Measurements from ENCODE around the gene ARHGEF10L. TPM values are rescaled to one million over a fixed set of nuclear protein-coding genes. Genes with fewer than 3 reads are reported as not detected.

The ARHGEF10L gene
- total RNA-seq, 4 donors from 2014 or later: 72.7 to 177 (median 156) TPM

- no peak overlapping the region for H3K27ac ChIP-seq
Observed at GRCh38 chr1:17640393-17640792, 100.9 kb downstream of the ARHGEF10L start.

DNA sequence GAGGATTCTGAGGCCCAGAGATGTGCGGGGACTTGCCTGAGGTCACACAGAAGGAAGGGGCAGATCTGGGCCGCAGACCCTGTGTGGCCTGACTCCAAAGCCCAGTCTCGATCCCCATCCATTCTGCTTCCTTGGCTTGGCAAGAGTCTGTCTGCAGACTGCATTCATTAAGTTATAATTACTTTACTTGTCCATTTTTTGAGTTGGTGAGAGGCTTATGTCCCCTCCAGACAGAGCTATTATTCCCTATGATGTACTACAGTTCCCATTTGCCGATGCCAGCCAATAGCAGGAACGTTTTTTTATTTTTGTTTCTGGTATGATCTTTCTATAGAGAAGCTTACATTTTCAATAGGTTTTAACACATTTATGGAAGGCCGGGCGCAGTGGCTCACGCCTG lies 101.5 kb downstream of the ARHGEF10L start:
- no peaks in the 10 kb centered on the region for H3K9me3 ChIP-seq
- H3K4me1 ChIP-seq: no peaks in the 10 kb centered on the region
- peaks cover 0 to 74% (median 0%) of the 10 kb centered on the region in 3 donors for H3K36me3 ChIP-seq
- DNase-seq: no peak
- no peaks in the 10 kb centered on the region for H3K27me3 ChIP-seq
- no peak overlapping the region for H3K4me3 ChIP-seq
- H3K27ac ChIP-seq: no peak overlapping the region
- TF ChIP-seq POLR2A (IDR thresholded peaks at IDR 0.05): no peak
- TF ChIP-seq, protein P1, sequence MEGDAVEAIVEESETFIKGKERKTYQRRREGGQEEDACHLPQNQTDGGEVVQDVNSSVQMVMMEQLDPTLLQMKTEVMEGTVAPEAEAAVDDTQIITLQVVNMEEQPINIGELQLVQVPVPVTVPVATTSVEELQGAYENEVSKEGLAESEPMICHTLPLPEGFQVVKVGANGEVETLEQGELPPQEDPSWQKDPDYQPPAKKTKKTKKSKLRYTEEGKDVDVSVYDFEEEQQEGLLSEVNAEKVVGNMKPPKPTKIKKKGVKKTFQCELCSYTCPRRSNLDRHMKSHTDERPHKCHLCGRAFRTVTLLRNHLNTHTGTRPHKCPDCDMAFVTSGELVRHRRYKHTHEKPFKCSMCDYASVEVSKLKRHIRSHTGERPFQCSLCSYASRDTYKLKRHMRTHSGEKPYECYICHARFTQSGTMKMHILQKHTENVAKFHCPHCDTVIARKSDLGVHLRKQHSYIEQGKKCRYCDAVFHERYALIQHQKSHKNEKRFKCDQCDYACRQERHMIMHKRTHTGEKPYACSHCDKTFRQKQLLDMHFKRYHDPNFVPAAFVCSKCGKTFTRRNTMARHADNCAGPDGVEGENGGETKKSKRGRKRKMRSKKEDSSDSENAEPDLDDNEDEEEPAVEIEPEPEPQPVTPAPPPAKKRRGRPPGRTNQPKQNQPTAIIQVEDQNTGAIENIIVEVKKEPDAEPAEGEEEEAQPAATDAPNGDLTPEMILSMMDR (IDR thresholded peaks at IDR 0.05): no peak

More at GRCh38 chr1:17640393-17640792, 100.9 kb downstream of the ARHGEF10L start:
- H3K27me3 ChIP-seq: no peaks in the 10 kb centered on the region
- no peak for DNase-seq
- TF ChIP-seq, protein P1 (IDR thresholded peaks at IDR 0.05): no peak
- TF ChIP-seq POLR2A (IDR thresholded peaks at IDR 0.05): no peak
- H3K9me3 ChIP-seq: no peaks in the 10 kb centered on the region
- no peaks in the 10 kb centered on the region for H3K4me1 ChIP-seq
- no peak overlapping the region for H3K4me3 ChIP-seq
- H3K36me3 ChIP-seq: peaks cover 0 to 74% (median 0%) of the 10 kb centered on the region in 3 donors

GRCh38 chr1:17642169-17642568 lies 102.7 kb downstream of the ARHGEF10L start:
- H3K27me3 ChIP-seq: no peaks in the 10 kb centered on the region
- H3K27ac ChIP-seq: no peak overlapping the region
- no peak for DNase-seq
- H3K4me3 ChIP-seq: no peak overlapping the region
- no peaks in the 10 kb centered on the region for H3K9me3 ChIP-seq
- no peaks in the 10 kb centered on the region for H3K4me1 ChIP-seq
- TF ChIP-seq, protein P1 (IDR thresholded peaks at IDR 0.05): no peak
- TF ChIP-seq POLR2A (IDR thresholded peaks at IDR 0.05): no peak
- H3K36me3 ChIP-seq: peaks cover 0 to 70% (median 0%) of the 10 kb centered on the region in 3 donors

DNA sequence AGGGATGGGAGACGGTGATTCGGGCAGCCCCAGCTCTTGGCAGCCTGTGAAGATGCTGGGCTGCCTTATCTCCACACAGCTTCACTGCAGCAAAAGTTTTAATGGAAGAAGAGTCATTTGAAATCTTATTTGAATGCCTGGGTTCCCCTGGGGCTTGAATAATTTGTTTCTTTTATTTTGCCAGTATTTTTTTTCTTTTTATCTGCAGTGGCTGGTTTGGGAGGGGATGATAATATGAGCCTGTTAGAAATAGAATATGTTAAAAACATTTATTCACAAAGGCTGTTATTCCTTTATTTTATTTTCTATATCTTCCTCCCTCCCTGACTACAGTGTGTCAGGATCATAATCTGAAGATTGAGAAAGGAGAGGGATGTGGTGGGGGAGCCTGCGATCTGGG lies 103.4 kb downstream of the ARHGEF10L start:
- no peak overlapping the region for H3K4me3 ChIP-seq
- H3K36me3 ChIP-seq: peaks cover 0 to 66% (median 0%) of the 10 kb centered on the region in 3 donors
- H3K9me3 ChIP-seq: no peaks in the 10 kb centered on the region
- no peaks in the 10 kb centered on the region for H3K4me1 ChIP-seq
- TF ChIP-seq POLR2A (IDR thresholded peaks at IDR 0.05): no peak
- TF ChIP-seq, protein P1 (IDR thresholded peaks at IDR 0.05): no peak
- DNase-seq: no peak
- H3K27ac ChIP-seq: no peak overlapping the region
- no peaks in the 10 kb centered on the region for H3K27me3 ChIP-seq

DNA sequence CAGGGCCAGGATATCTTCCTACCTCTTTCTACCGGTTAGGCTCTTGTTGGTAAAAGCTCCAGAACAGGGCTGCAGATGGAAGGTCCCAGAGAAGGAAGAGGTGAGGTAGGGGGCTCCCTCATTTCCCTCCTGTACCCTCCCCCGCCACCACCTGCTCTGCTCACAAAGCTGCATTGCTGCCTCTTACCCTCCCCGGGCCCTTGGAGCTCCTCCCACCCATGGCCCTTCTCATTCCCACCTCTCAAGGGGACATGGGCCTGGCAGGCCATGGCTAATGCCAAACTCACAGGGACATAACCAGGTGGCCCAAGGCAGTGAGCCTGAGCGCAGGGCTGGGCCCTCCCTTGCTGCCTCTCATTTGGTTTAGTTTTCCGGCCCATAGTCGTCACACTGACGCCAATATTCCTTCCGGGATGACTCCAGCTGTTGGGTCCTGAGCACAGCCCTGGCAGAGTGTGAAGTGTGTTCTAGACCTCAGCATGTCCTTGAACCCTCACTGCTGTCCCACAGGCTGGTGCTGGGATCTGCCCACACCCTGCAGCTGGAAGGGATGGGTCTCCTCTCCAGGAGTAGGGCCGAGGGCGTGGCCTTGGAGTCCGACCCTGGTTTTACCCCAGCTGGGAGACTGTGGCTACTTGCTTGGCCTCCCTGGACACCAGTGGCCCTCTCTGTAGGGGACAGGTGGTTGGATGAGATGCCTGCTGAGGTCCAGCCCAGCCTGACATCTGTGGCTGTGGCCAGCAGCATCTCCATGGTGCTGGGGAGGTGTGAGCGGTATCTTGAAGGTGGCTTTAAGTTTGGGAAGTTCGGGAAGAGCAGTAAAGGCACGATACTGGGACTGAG lies 104.6 kb downstream of the ARHGEF10L start:
- TF ChIP-seq, protein P1 (IDR thresholded peaks at IDR 0.05): no peak
- TF ChIP-seq POLR2A (IDR thresholded peaks at IDR 0.05): no peak
- Histone ChIP-seq H3K4me1 (no peaks in the 10 kb centered on the region), H3K4me3 (no peak overlapping the region), H3K9me3 (no peaks in the 10 kb centered on the region), H3K27ac (no peak overlapping the region), H3K36me3 (peaks cover 0 to 65% (median 0%) of the 10 kb centered on the region in 3 donors), H3K27me3 (no peaks in the 10 kb centered on the region)
- DNase-seq: no peak

All from Peyer's patch (tissue), 4 donors.